Measurements from ENCODE around the gene USP25. TPM values are rescaled to one million over a fixed set of nuclear protein-coding genes. Genes with fewer than 3 reads are reported as not detected.
A peak's percentile ranks its signal among the peaks of the same experiment; 100 is the strongest.

USP25 gene
- total RNA-seq, 6 experiments from 2014 or later, result 14.7 to 22.7 (median 18.7) TPM

DNA sequence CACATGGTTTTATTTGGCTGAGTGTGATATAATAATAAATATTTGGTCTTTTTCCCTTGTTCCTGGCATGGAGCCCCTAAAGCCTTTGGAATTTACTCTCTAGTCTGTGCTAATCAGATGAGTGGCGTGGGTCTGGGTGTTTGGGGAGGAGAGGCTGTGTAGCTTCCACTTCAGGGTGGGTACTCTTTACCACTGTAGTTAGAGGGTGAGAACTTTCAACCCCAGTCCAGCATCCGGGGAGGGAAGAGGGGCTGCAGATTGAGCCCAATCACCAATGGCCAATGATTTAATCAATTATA is 20.0 kb downstream of the USP25 start:
- H3K4me3 ChIP-seq, result no peak overlapping the region
- peaks cover 0 to 36% (median 13%) of the 10 kb centered on the region in 4 donors for H3K4me1 ChIP-seq
- intact Hi-C loops (cut with DNase I), result no loop called here
- no peaks in the 10 kb centered on the region for H3K27me3 ChIP-seq
- WGBS (ENCODE audit: insufficient coverage, low coverage, low lambda C conversion rate, missing lambda C conversion rate), result 25% methylated on average over 2 of the region's 2 CpGs
- H3K27ac ChIP-seq, result no peak overlapping the region
- peak in 1 of 3 donors; percentile 62 for DNase-seq
- no peaks in the 10 kb centered on the region for H3K9me3 ChIP-seq
- ATAC-seq, result peak; percentile 84 to 90 (median 87)
- H3K36me3 ChIP-seq, result no peaks in the 10 kb centered on the region
- TF ChIP-seq POLR2A (IDR thresholded peaks at IDR 0.05) (no peak), CTCF (IDR thresholded peaks at IDR 0.05) (no peak)

DNA sequence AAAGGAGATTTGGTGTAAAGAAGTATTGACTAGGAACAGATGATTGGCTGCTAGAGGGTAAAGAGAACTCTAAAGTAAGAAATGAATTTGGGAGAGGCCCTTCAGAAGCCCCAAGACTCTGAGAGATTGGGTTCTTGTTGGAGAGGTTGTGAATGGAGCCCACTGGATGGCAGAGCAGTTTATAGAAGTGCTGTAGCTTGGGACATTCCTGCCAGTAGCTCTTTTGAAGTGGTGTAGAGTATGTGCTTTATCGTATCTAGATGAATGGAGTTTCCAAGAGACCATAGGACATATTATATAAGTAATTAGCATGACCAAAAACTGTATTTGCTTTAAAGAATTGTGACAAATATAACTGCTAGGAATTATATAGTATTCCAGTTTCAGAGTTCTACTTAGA is 21.3 kb downstream of the USP25 start:
- Histone ChIP-seq H3K4me1 (peaks cover 0 to 43% (median 15%) of the 10 kb centered on the region in 4 donors), H3K4me3 (no peak overlapping the region), H3K27ac (no peak overlapping the region), H3K27me3 (no peaks in the 10 kb centered on the region), H3K9me3 (no peaks in the 10 kb centered on the region), H3K36me3 (no peaks in the 10 kb centered on the region)
- no peak for DNase-seq
- no peak for TF ChIP-seq POLR2A (IDR thresholded peaks at IDR 0.05)
- no peak for TF ChIP-seq CTCF (IDR thresholded peaks at IDR 0.05)
- 78% methylated on average over 1 of the region's 1 CpG for WGBS (ENCODE audit: insufficient coverage, low coverage, low lambda C conversion rate, missing lambda C conversion rate)
- intact Hi-C loops (cut with DNase I), result no loop called here
- ATAC-seq, result no peak

GRCh38 chr21:15751546-15751945 is 21.8 kb downstream of the USP25 start:
- peaks cover 0 to 43% (median 15%) of the 10 kb centered on the region in 4 donors for H3K4me1 ChIP-seq
- no peak for TF ChIP-seq CTCF (IDR thresholded peaks at IDR 0.05)
- intact Hi-C loops (cut with DNase I), result no loop called here
- ATAC-seq, result no peak
- DNase-seq, result no peak
- H3K9me3 ChIP-seq, result no peaks in the 10 kb centered on the region
- no peaks in the 10 kb centered on the region for H3K27me3 ChIP-seq
- H3K27ac ChIP-seq, result no peak overlapping the region
- no peak overlapping the region for H3K4me3 ChIP-seq
- no peaks in the 10 kb centered on the region for H3K36me3 ChIP-seq

DNA sequence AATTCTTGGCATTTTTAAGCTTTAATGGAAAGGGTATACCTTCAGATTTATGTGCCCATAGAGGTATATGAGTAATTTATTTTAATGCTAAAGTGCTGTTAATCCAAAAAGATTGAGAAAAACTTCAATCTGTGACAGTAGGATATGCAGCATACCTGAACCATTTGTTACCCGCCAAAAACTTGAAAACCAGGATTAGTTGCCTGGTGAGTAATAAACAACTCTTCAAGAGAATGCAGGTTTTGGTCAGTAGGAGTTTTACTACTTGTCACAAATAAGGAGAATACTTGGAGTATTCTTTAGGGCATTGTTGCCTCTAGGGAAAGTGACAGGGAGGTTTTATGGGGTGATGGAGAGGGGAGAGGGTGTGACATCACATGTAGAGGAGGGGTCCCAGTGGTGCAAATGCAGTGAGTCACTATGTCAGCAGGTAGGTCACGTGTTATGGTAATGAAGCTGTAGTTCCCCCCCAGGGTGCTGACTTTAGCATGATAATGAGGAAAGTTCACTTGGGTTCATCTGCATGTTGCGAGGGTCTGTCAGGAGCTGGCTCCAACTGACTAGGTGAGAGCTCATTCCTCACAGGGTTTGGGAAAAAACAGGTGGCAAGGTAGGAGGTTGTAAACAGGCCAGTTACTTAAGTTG is 23.1 kb downstream of the USP25 start:
- Histone ChIP-seq H3K9me3 (no peaks in the 10 kb centered on the region), H3K4me1 (peaks cover 0 to 43% (median 15%) of the 10 kb centered on the region in 4 donors), H3K36me3 (no peaks in the 10 kb centered on the region), H3K27me3 (no peaks in the 10 kb centered on the region), H3K27ac (no peak overlapping the region), H3K4me3 (no peak overlapping the region)
- TF ChIP-seq CTCF (IDR thresholded peaks at IDR 0.05) (no peak), POLR2A (IDR thresholded peaks at IDR 0.05) (no peak)
- intact Hi-C loops (cut with DNase I), result no loop called here
- DNase-seq (no peak), ATAC-seq (no peak)
- 68% methylated on average over 3 of the region's 3 CpGs for WGBS (ENCODE audit: insufficient coverage, low coverage, low lambda C conversion rate, missing lambda C conversion rate)

- Histone ChIP-seq H3K27ac (no peak overlapping the region), H3K4me3 (no peak overlapping the region), H3K36me3 (no peaks in the 10 kb centered on the region), H3K9me3 (no peaks in the 10 kb centered on the region), H3K4me1 (peaks cover 0 to 38% (median 13%) of the 10 kb centered on the region in 4 donors), H3K27me3 (no peaks in the 10 kb centered on the region)
- intact Hi-C loops (cut with DNase I), result no loop called here
- no peak for DNase-seq
- 88% methylated on average over 1 of the region's 1 CpG for WGBS (ENCODE audit: insufficient coverage, low coverage, low lambda C conversion rate, missing lambda C conversion rate)
- no peak for TF ChIP-seq POLR2A (IDR thresholded peaks at IDR 0.05)
- no peak for TF ChIP-seq CTCF (IDR thresholded peaks at IDR 0.05)
- no peak for ATAC-seq
Observed at GRCh38 chr21:15753741-15754140, 24.0 kb downstream of the USP25 start.
